Measurements from ENCODE around the gene SH3RF3.

SH3RF3 gene

GRCh38 chr2:109143214-109144187 is 14.5 kb downstream of the SH3RF3 start:
- TF ChIP-seq CTCF (IDR thresholded peaks at IDR 0.05; ENCODE audit: insufficient read depth, low read length, missing control alignments), result no peak

DNA sequence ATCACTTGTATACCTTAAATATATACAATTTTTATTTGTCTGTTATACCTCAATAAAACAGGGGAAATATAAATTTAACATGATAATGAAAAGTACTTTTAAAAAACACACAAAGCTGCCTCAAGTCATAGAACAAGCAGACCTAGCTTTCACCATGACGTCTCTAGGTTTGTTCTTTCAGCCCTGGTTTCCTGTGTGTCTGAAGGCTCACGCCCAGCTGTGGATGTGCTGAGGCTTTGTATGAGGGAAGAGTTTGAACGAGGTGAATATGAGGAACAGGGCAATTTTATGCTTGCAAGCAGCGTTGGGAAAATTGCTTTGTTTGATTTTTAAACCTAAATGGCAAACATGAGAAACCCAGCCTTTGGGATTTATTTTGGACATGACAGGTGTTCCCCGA is 15.3 kb downstream of the SH3RF3 start:
- CTCF ChIA-PET, result interaction anchor here (0.9 kb wide), 1 partner anchor 16 kb away, joined by 3 read pairs; no protein-coding TSS in a partner anchor
- no peak overlapping the region for H3K4me3 ChIP-seq (ENCODE audit: low read depth, low read length)
- no peak for DNase-seq (ENCODE audit: low read depth, low spot score)
- POLR2A ChIA-PET, result no interaction called here
- TF ChIP-seq CTCF (IDR thresholded peaks at IDR 0.05; ENCODE audit: insufficient read depth, low read length, missing control alignments), result no peak

More at GRCh38 chr2:109143214-109144187, 14.5 kb downstream of the SH3RF3 start:
- no peak overlapping the region for H3K4me3 ChIP-seq (ENCODE audit: low read depth, low read length)
- CTCF ChIA-PET, result interaction anchor here (0.9 kb wide), 1 partner anchor 15 kb away, joined by 3 read pairs; no protein-coding TSS in a partner anchor
- POLR2A ChIA-PET, result no interaction called here
- DNase-seq (ENCODE audit: low read depth, low spot score), result no peak

DNA sequence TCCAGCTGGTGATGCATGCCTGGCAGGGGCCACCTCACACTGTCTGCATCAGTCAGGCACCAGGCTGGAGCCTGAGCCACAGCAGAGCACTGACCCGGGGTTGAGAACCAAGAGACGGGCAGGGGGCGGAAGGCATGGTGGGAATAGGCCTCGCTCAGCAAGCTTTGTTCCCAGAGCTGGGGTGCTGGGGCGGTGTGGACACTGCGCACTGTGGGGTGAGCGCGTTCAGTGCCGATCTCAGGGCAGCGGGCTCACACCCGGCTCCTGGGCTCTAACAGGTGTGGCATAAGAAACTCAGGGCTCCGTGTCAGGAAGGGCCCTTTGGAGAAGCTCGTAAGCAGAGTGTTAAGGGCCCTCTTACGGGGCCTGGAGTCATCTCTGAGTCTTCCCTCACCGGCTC is 15.7 kb downstream of the SH3RF3 start:
- no peak for TF ChIP-seq CTCF (IDR thresholded peaks at IDR 0.05; ENCODE audit: insufficient read depth, low read length, missing control alignments)
- H3K4me3 ChIP-seq (ENCODE audit: low read depth, low read length), result no peak overlapping the region
- no peak for DNase-seq (ENCODE audit: low read depth, low spot score)
- ChIA-PET CTCF (interaction anchor here (0.9 kb wide), 1 partner anchor 17 kb away, joined by 3 read pairs; no protein-coding TSS in a partner anchor), POLR2A (no interaction called here)

DNA sequence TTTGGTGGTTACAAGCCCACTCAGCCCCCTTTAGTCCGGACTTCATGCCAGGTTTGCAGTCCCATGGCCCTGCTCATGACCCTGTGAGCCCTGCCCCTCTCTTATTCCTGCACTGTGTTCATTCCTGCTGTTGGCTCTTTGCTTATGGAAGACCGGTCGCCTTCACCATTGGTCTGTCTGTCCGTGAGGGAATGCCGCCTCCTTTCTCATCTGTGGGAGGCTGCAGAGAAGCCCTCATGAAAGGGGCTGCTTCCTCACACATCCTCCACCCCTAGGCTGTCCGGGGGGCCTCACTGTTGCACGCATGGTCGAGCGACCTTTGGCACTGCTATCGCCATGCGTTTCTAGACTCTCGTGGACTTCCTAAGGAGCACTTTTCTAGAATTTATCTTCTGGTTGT is 16.3 kb downstream of the SH3RF3 start:
- no peak overlapping the region for H3K4me3 ChIP-seq (ENCODE audit: low read depth, low read length)
- no peak for DNase-seq (ENCODE audit: low read depth, low spot score)
- no peak for TF ChIP-seq CTCF (IDR thresholded peaks at IDR 0.05; ENCODE audit: insufficient read depth, low read length, missing control alignments)
- ChIA-PET CTCF (no interaction called here), POLR2A (no interaction called here)

DNA sequence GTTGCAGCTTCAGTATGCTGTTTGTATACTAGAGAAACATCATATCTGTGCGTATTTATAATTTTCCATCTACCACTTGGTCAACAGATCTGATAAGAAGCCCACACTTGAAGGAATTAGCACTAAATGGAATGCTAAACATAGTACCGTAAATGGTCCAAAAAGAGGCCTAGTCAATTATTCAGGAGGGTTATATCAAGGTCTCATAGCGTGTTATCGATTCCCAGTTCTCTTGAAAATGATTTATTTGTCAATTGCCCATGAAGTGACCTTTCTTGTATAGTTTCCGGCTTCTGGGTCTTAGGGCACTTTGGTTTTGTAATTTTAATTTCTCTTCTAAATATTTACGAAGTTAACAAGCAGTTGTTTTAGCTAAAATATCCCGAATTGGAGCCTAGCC is 18.4 kb downstream of the SH3RF3 start:
- no peak for TF ChIP-seq CTCF (IDR thresholded peaks at IDR 0.05; ENCODE audit: insufficient read depth, low read length, missing control alignments)
- ChIA-PET POLR2A (no interaction called here), CTCF (no interaction called here)

GRCh38 chr2:109148117-109148746 is 19.2 kb downstream of the SH3RF3 start:
- TF ChIP-seq CTCF (IDR thresholded peaks at IDR 0.05; ENCODE audit: insufficient read depth, low read length, missing control alignments), result no peak
- no peak overlapping the region for H3K4me3 ChIP-seq (ENCODE audit: low read depth, low read length)
- CTCF ChIA-PET, result interaction anchor here (1.3 kb wide), 1 partner anchor 9 kb away, joined by 4 read pairs; no protein-coding TSS in a partner anchor
- no peak for DNase-seq (ENCODE audit: low read depth, low spot score)
- POLR2A ChIA-PET, result no interaction called here

More for the DNA sequence above, 18.4 kb downstream of the SH3RF3 start:
- no peak for DNase-seq (ENCODE audit: low read depth, low spot score)
- H3K4me3 ChIP-seq (ENCODE audit: low read depth, low read length), result no peak overlapping the region

All from AG04449 (cell line).